Nephron progenitor cell (in vitro differentiated cells): ENCODE results near the gene BEST2.

Experiments used
- DNase-seq: peaks from one replicate; pipeline ENCODE4 v3.0.0; 2021
- H3K27ac Mint-ChIP-seq: 2 replicates; pipeline ENCODE4 v1.8.0; 2021; ENCODE audit warnings: mild to moderate bottlenecking, moderate library complexity, mixed read lengths
- H3K27me3 Mint-ChIP-seq: 2 replicates; pipeline ENCODE4 v1.8.0; 2021; ENCODE audit warnings: mild to moderate bottlenecking, low read depth, mixed read lengths; ENCODE audit not compliant: poor library complexity
- H3K36me3 Mint-ChIP-seq: 2 replicates; pipeline ENCODE4 v1.8.0; 2021; ENCODE audit warnings: low read depth, mixed read lengths
- H3K4me1 Mint-ChIP-seq: 2 replicates; pipeline ENCODE4 v1.8.0; 2021; ENCODE audit warnings: mixed read lengths
- H3K4me3 Mint-ChIP-seq: 2 replicates; pipeline ENCODE4 v1.8.0; 2021; ENCODE audit warnings: mild to moderate bottlenecking, moderate library complexity, mixed read lengths
- H3K9me3 Mint-ChIP-seq: 2 replicates; pipeline ENCODE4 v1.8.0; 2021; ENCODE audit warnings: mild to moderate bottlenecking, moderate library complexity, mixed read lengths
- TF ChIP-seq, protein P1 (sequence below): fragments of 200-600 bp; sonication (generic); IDR thresholded peaks from 2 replicates; pipeline ENCODE4 v1.5.0; 2021; ENCODE audit warnings: antibody characterized with exemption

Gene BEST2

DNA sequence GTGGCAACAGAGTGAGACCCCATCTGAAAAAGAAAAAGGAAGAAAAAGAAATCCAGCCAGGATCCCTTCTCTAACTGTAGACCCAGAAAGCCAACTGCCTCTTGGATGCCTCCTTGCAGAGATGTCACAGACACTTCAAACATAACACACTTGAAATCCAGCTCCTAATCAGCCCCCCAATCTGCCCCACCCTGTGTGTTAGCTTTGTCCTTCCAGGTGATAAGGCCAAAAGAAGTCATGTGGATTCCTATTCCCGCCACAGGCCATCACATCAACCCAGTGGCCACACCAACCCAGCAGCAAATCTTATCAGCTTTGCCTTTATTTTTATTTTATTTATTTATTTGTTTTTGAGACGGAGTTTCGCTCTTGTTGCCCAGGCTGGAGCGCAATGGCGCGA lies 8.1 kb downstream of the BEST2 start:
- H3K4me3 Mint-ChIP-seq: no peak overlapping the region
- DNase-seq: no peak
- no peak overlapping the region for H3K27ac Mint-ChIP-seq
- H3K27me3 Mint-ChIP-seq: peaks cover 22% of the 10 kb centered on the region
- TF ChIP-seq, protein P1, sequence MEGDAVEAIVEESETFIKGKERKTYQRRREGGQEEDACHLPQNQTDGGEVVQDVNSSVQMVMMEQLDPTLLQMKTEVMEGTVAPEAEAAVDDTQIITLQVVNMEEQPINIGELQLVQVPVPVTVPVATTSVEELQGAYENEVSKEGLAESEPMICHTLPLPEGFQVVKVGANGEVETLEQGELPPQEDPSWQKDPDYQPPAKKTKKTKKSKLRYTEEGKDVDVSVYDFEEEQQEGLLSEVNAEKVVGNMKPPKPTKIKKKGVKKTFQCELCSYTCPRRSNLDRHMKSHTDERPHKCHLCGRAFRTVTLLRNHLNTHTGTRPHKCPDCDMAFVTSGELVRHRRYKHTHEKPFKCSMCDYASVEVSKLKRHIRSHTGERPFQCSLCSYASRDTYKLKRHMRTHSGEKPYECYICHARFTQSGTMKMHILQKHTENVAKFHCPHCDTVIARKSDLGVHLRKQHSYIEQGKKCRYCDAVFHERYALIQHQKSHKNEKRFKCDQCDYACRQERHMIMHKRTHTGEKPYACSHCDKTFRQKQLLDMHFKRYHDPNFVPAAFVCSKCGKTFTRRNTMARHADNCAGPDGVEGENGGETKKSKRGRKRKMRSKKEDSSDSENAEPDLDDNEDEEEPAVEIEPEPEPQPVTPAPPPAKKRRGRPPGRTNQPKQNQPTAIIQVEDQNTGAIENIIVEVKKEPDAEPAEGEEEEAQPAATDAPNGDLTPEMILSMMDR: no peak
- H3K9me3 Mint-ChIP-seq: peaks cover 14% of the 10 kb centered on the region
- peaks cover 32% of the 10 kb centered on the region for H3K36me3 Mint-ChIP-seq
- H3K4me1 Mint-ChIP-seq: peaks cover 5% of the 10 kb centered on the region

DNA sequence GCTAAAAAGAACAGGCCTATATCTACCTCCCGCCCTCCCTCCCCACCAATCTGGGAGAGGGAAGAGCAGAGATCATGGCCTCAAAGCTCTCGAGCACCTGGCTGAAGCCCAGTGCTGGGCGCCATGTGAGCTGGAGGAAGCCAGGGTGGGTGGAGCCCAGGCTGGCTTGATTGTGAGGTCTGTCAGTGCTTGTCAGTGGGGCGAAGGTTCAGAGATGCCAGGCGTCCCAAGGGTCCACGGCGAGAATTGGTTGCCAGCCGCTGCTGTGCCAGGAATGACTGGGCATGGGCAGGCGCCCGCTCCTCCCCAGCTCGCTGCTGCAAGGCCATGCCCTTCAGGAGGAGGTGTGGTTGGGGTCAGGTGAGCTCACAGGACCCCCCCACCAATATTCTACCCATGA lies 11.5 kb downstream of the BEST2 start:
- H3K9me3 Mint-ChIP-seq: peaks cover 14% of the 10 kb centered on the region
- TF ChIP-seq, protein P1: no peak
- no peak for DNase-seq
- H3K36me3 Mint-ChIP-seq: peaks cover 39% of the 10 kb centered on the region
- H3K4me3 Mint-ChIP-seq: no peak overlapping the region
- peaks cover 14% of the 10 kb centered on the region for H3K27me3 Mint-ChIP-seq
- peaks cover 4% of the 10 kb centered on the region for H3K4me1 Mint-ChIP-seq
- no peak overlapping the region for H3K27ac Mint-ChIP-seq

DNA sequence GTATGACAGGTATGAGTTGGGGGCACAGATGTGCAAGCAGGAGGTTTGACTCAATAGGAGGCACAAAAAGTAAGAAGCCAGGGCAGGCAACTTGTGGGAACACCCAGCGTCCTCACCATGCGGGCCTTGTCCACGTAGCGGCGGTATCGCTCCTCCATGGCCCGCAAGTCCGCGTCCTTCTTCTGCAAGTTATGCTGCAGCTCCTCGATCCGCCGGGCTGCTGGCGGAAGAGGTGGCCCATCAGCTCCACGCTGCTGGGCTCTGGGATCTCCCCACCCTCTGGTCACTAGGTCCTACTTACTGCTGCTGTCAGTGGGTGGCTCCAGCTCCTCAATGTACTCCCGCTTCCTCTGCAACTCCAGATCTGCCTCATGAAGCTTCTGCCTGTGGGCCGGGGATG lies 13.1 kb downstream of the BEST2 start:
- Mint-ChIP-seq H3K27me3 (peaks cover 13% of the 10 kb centered on the region), H3K36me3 (peaks cover 39% of the 10 kb centered on the region), H3K4me3 (no peak overlapping the region), H3K4me1 (peaks cover 8% of the 10 kb centered on the region), H3K27ac (no peak overlapping the region), H3K9me3 (peaks cover 14% of the 10 kb centered on the region)
- no peak for DNase-seq
- TF ChIP-seq, protein P1: no peak

DNA sequence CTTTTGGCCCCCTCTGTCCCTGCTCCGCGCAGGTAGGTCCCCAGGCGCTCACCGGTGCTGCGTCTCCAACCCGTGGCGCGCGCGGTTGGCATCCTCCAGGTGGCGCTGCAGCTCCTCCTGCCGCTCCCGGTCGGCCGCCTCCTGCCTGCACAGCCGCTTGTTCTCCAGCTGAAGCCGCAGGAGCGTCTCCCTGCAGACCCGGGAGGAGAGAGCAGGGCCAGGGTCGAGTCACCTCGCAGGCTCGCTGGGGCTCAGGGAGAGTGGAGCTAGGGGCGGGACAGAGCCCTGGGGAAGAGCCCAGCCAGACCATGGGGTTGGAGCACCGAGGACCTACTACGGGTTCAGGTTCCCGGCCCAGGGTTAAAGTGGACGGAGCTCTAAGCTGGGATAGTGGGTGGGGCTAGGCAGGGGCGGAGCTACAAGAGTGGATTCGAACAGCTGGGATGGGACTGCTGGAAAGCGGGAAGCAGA lies 14.5 kb downstream of the BEST2 start:
- TF ChIP-seq, protein P1: peak; percentile 58
- peaks cover 8% of the 10 kb centered on the region for H3K4me1 Mint-ChIP-seq
- peaks cover 34% of the 10 kb centered on the region for H3K36me3 Mint-ChIP-seq
- H3K27ac Mint-ChIP-seq: no peak overlapping the region
- DNase-seq: peak; percentile 87
- peaks cover 25% of the 10 kb centered on the region for H3K27me3 Mint-ChIP-seq
- H3K9me3 Mint-ChIP-seq: peaks cover 10% of the 10 kb centered on the region
- peak overlapping the region; percentile 73 for H3K4me3 Mint-ChIP-seq

GRCh38 chr19:12767150-12767549 lies 15.6 kb downstream of the BEST2 start:
- Mint-ChIP-seq H3K9me3 (no peaks in the 10 kb centered on the region), H3K4me3 (no peak overlapping the region), H3K27ac (no peak overlapping the region), H3K4me1 (peaks cover 8% of the 10 kb centered on the region), H3K27me3 (peaks cover 29% of the 10 kb centered on the region), H3K36me3 (peaks cover 27% of the 10 kb centered on the region)
- TF ChIP-seq, protein P1: no peak
- no peak for DNase-seq

DNA sequence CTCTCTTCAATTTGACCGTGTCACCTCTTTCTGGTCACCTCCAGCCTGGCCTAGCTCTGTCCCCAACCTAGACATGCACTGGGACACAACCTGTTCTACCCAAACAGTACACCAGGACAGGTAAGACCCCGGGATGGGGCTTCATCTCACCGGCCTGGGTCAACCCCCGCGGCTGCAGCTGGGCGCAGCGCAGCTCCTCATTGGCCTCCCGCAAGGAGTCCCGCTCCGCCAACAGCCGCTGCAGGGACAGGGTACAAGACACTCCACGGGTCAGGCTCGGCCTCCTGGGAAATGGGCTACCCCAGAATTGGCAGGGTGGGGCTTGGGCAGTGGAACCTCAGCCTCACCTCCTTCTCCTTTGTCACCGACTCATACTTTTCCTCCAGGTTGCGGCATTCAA lies 16.1 kb downstream of the BEST2 start:
- TF ChIP-seq, protein P1: no peak
- Mint-ChIP-seq H3K36me3 (peaks cover 22% of the 10 kb centered on the region), H3K27ac (no peak overlapping the region), H3K9me3 (no peaks in the 10 kb centered on the region), H3K4me1 (peaks cover 8% of the 10 kb centered on the region), H3K27me3 (peaks cover 34% of the 10 kb centered on the region), H3K4me3 (no peak overlapping the region)
- no peak for DNase-seq
